Endothelial cell of umbilical vein (primary cell): Measurements from ENCODE around the gene URI1. TPM values are rescaled to one million over a fixed set of nuclear protein-coding genes. Genes with fewer than 3 reads are reported as not detected.

ENCODE experiments used
- BruUV-seq: library from RNA; stranded (reverse); fragments of 400-500 nt; replicated peaks from 2 replicates; lab custom pipeline; 2021; lab: Mats Ljungman, UMichigan
- CTCF ChIA-PET: fragments of 300-600, 350-600 bp; sonication (Branson Sonifier 250); formaldehyde crosslinking; loops from one replicate; lab custom pipeline; 2021; ENCODE audit warnings: antibody characterized with exemption, inconsistent platforms; lab: Charles Lee
- POLR2A ChIA-PET: fragments of 300-600, 350-600 bp; sonication (Branson Sonifier 250); formaldehyde crosslinking; loops from one replicate; lab custom pipeline; 2021; ENCODE audit warnings: antibody characterized with exemption, inconsistent platforms; lab: Charles Lee
- DNase-seq: peaks from one replicate; pipeline ENCODE4 v3.0.0-alpha.2; 2011; ENCODE audit warnings: low read depth, low spot score
- FAIRE-seq: peaks from 2 replicates; lab custom pipeline; 2011; peaks lifted over from hg19 to GRCh38; lab: Jason Lieb, UNC
- H2AFZ ChIP-seq: 2 replicates; pipeline ENCODE4 v1.6.0; 2012; ENCODE audit warnings: low read depth, low read length, control low read depth, inconsistent platforms
- H3K27ac ChIP-seq: 2 replicates; pipeline ENCODE4 v1.5.1; 2011; ENCODE audit warnings: low read depth, mild to moderate bottlenecking, control low read depth, low read length, moderate library complexity; ENCODE audit not compliant: insufficient read depth
- H3K27me3 ChIP-seq, 2 experiments: 2 replicates each; pipeline versions ENCODE4 v1.6.0 to v1.6.1; 2011; ENCODE audit warnings: low read length in 2 of 2, mixed read lengths in 1 of 2; ENCODE audit not compliant: control insufficient read depth in 2 of 2, insufficient read depth in 2 of 2
- H3K36me3 ChIP-seq, 2 experiments: 2 replicates in 1 of 2; 3 replicates in 1 of 2; pipeline ENCODE4 v1.5.1; 2011; ENCODE audit warnings: low read length in 2 of 2, mild to moderate bottlenecking in 1 of 2, moderate library complexity in 1 of 2; ENCODE audit not compliant: control insufficient read depth in 2 of 2, insufficient read depth in 2 of 2; ENCODE audit errors: extremely low read depth in 1 of 2
- H3K4me1 ChIP-seq: 3 replicates; pipeline ENCODE4 v1.5.1; 2011; ENCODE audit warnings: mild to moderate bottlenecking, low read length; ENCODE audit not compliant: control insufficient read depth, insufficient read depth; ENCODE audit errors: extremely low read depth
- H3K4me2 ChIP-seq: 2 replicates; pipeline ENCODE4 v1.6.1; 2011; ENCODE audit warnings: low read length, control low read depth, mixed read lengths; ENCODE audit not compliant: insufficient read depth
- H3K4me3 ChIP-seq, 3 experiments: fragments of 200-600 bp in 1 of 3; sonication (generic), shearing (Covaris generic) in 1 of 3; replicated peaks in 1 of 3; 2 replicates each; pipeline ENCODE4 v1.5.1; 2011 to 2016; ENCODE audit warnings: control low read depth in 3 of 3, low read length in 3 of 3, mild to moderate bottlenecking in 2 of 3, inconsistent platforms in 1 of 3, low read depth in 1 of 3, moderate library complexity in 1 of 3; ENCODE audit not compliant: insufficient read depth in 1 of 3
- H3K79me2 ChIP-seq: 2 replicates; pipeline ENCODE4 v1.6.0; 2012; ENCODE audit warnings: low read length, inconsistent platforms; ENCODE audit not compliant: control insufficient read depth, insufficient read depth
- H3K9ac ChIP-seq: replicated peaks from 2 replicates; pipeline ENCODE3; 2011; ENCODE audit warnings: low read length, control low read depth; ENCODE audit not compliant: insufficient read depth; ENCODE audit errors: extremely low read depth
- H3K9me1 ChIP-seq: replicated peaks from 3 replicates; pipeline ENCODE4 v1.6.0; 2011; ENCODE audit warnings: mild to moderate bottlenecking, low read length; ENCODE audit not compliant: control insufficient read depth, insufficient read depth; ENCODE audit errors: extremely low read depth
- H3K9me3 ChIP-seq: replicated peaks from 2 replicates; pipeline ENCODE4 v1.5.1; 2012; ENCODE audit warnings: low read length, inconsistent platforms; ENCODE audit not compliant: control insufficient read depth, insufficient read depth
- H4K20me1 ChIP-seq: replicated peaks from 2 replicates; pipeline ENCODE3; 2011; ENCODE audit warnings: mild to moderate bottlenecking, low read length; ENCODE audit not compliant: control insufficient read depth, insufficient read depth; ENCODE audit errors: extremely low read depth
- EZH2 ChIP-seq: IDR thresholded peaks from 2 replicates; pipeline ENCODE4 v1.6.1; 2012; ENCODE audit warnings: borderline replicate concordance, low read depth, mild to moderate bottlenecking, moderate library complexity, low read length, inconsistent platforms; ENCODE audit not compliant: severe bottlenecking
- FOS ChIP-seq: IDR thresholded peaks from 2 replicates; pipeline ENCODE4 v1.6.1; 2011; ENCODE audit warnings: mild to moderate bottlenecking, low read length, moderate library complexity, borderline replicate concordance; ENCODE audit not compliant: insufficient read depth
- GATA2 ChIP-seq: IDR thresholded peaks from 2 replicates; pipeline ENCODE4 v1.7.0; 2011; ENCODE audit warnings: low read depth, mild to moderate bottlenecking, moderate library complexity, mixed read lengths, low read length; ENCODE audit not compliant: insufficient read length, insufficient read depth
- JUN ChIP-seq: IDR thresholded peaks from 2 replicates; pipeline ENCODE4 v1.6.1; 2011; ENCODE audit warnings: borderline replicate concordance, low read depth; ENCODE audit not compliant: insufficient read length, insufficient read depth
- MYC ChIP-seq: IDR thresholded peaks from one replicate; pipeline ENCODE4 v1.6.1; 2011; ENCODE audit warnings: mild to moderate bottlenecking, low read depth, low read length
- POLR2AphosphoS5 ChIP-seq: IDR thresholded peaks from 2 replicates; pipeline ENCODE4 v1.6.1; 2012; ENCODE audit warnings: low read depth, mild to moderate bottlenecking, control low read depth, low read length, moderate library complexity; ENCODE audit not compliant: insufficient read depth
- dilution Hi-C: fragments of 300-500 bp; cut with MboI; formaldehyde crosslinking; loops from one replicate; pipeline ENCODE4 v1.15.0; 2019; ENCODE audit warnings: low sequenced_read_pairs; ENCODE audit not compliant: extremely low pct_ligation_motif_present
- intact Hi-C: fragments of 100-400 bp; cut with micrococcal nuclease; formaldehyde crosslinking; loops from one replicate; pipeline ENCODE4 v1.10.0; 2022
- polyA plus RNA-seq, 4 experiments: library from polyadenylated mRNA; depleted of rRNA in 3 of 4; stranded (reverse) in 3 of 4; unstranded in 1 of 4; fragments of >200 nt; gene quantifications; 2 replicates each; pipeline versions ENCODE4 v1.2.1 to v1.2.3, GENCODE V29; 2011 to 2012; ENCODE audit warnings: missing spikeins in 1 of 4
- total RNA-seq: library from RNA; stranded (reverse); gene quantifications from 2 replicates; pipeline ENCODE4 v1.2.3, GENCODE V29; 2021
- TF ChIP-seq, protein P1 (sequence below), 2 donors: IDR thresholded peaks; 1 replicate in 1 of 2; 2 replicates in 1 of 2; pipeline ENCODE4 v1.5.1; 2011; ENCODE audit warnings: low read length in 2 of 2, mild to moderate bottlenecking in 2 of 2, moderate library complexity in 2 of 2, control low read depth in 1 of 2, inconsistent platforms in 1 of 2, low read depth in 1 of 2; ENCODE audit not compliant: insufficient read depth in 1 of 2; ENCODE audit errors: extremely low read depth in 1 of 2
- TF ChIP-seq, protein P2 (sequence below): IDR thresholded peaks from 2 replicates; pipeline ENCODE4 v1.6.1; 2011; ENCODE audit not compliant: insufficient read depth, insufficient read length

Gene URI1
- total and polyA plus RNA-seq, 2 donors (not counting 3 experiments of a cell fraction or from before 2014, with no cell fraction given): 12.8 to 28.9 TPM

DNA sequence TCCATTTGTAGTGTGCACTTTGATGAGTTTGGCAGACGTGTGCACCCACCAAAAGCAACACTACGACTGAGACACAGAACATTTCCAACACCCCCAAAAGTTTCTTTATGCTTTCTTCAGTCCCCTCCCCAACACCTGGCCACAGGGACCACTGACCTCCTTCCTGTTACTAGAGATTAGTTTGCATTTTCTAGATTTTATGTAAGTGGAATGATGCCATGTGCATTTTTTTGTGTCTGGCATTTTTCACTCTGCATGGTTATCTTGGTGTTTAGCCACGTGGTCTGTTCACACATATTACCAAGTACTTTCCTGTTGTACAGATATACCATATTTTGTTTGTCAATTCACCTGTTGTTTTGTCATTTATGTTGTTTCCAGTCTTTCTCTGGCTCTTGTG is 44.6 kb upstream of the URI1 start:
- DNase-seq (no peak), FAIRE-seq (no peak)
- Histone ChIP-seq H3K79me2 (no peaks in the 10 kb centered on the region), H3K9ac (no peak overlapping the region), H3K36me3 (no peaks in the 10 kb centered on the region), H3K27ac (no peak overlapping the region), H3K9me3 (no peaks in the 10 kb centered on the region), H4K20me1 (no peaks in the 10 kb centered on the region), H2AFZ (no peak overlapping the region), H3K9me1 (no peaks in the 10 kb centered on the region), H3K4me1 (no peaks in the 10 kb centered on the region), H3K4me3 (no peak overlapping the region), H3K27me3 (no peaks in the 10 kb centered on the region), H3K4me2 (no peak overlapping the region)
- BruUV-seq: no TSS peak
- intact Hi-C loops: no loop called here
- CTCF ChIA-PET: no interaction called here
- dilution Hi-C loops: no loop called here
- POLR2A ChIA-PET: no interaction called here
- TF ChIP-seq, protein P1, sequence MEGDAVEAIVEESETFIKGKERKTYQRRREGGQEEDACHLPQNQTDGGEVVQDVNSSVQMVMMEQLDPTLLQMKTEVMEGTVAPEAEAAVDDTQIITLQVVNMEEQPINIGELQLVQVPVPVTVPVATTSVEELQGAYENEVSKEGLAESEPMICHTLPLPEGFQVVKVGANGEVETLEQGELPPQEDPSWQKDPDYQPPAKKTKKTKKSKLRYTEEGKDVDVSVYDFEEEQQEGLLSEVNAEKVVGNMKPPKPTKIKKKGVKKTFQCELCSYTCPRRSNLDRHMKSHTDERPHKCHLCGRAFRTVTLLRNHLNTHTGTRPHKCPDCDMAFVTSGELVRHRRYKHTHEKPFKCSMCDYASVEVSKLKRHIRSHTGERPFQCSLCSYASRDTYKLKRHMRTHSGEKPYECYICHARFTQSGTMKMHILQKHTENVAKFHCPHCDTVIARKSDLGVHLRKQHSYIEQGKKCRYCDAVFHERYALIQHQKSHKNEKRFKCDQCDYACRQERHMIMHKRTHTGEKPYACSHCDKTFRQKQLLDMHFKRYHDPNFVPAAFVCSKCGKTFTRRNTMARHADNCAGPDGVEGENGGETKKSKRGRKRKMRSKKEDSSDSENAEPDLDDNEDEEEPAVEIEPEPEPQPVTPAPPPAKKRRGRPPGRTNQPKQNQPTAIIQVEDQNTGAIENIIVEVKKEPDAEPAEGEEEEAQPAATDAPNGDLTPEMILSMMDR (IDR thresholded peaks at IDR 0.05; ENCODE audit: extremely low read depth in 1 of 2, insufficient read depth in 1 of 2, low read depth in 1 of 2, low read length in 2 of 2): no peak
- TF ChIP-seq POLR2AphosphoS5 (no peak), GATA2 (no peak), JUN (no peak), FOS (no peak), EZH2 (no peak), MYC (no peak)
- TF ChIP-seq, protein P2, sequence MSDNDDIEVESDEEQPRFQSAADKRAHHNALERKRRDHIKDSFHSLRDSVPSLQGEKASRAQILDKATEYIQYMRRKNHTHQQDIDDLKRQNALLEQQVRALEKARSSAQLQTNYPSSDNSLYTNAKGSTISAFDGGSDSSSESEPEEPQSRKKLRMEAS: no peak
